ENCODE data around the gene AKT2.

- TF ChIP-seq TAF1 (IDR thresholded peaks at IDR 0.05; ENCODE audit: borderline replicate concordance, low read depth, low read length) (no peak), POLR2AphosphoS5 (IDR thresholded peaks at IDR 0.05; ENCODE audit: low read depth, low read length) (no peak)
Observed at GRCh38 chr19:40284251-40284500, 969 bp downstream of the AKT2 start.
